ENCODE results near the gene GCK. TPM values are rescaled to one million over a fixed set of nuclear protein-coding genes. Genes with fewer than 3 reads are reported as not detected.

Gene GCK
- 0.27 TPM for total RNA-seq

- no peak for DNase-seq (ENCODE audit: low read depth in 2 of 3, low spot score in 2 of 3)
Observed at GRCh38 chr7:44189286-44189992, at the start of gene GCK. Gene GCK (minus strand): TSS chr7:44189439. CDS start chr7:44188953, 486 bp downstream.

- no peak for DNase-seq (ENCODE audit: low read depth in 2 of 3, low spot score in 2 of 3)
Observed at GRCh38 chr7:44238116-44238695, 49.0 kb upstream of the GCK start.

- no peak for DNase-seq (ENCODE audit: low read depth in 2 of 3, low spot score in 2 of 3)
Observed at GRCh38 chr7:44237696-44238095, 48.5 kb upstream of the GCK start.

GRCh38 chr7:44236333-44236728, 47.1 kb upstream of the GCK start:
- DNase-seq (ENCODE audit: low read depth in 2 of 3, low spot score in 2 of 3) = no peak

GRCh38 chr7:44235582-44236332, 46.5 kb upstream of the GCK start:
- DNase-seq (ENCODE audit: low read depth in 2 of 3, low spot score in 2 of 3) = no peak

- DNase-seq (ENCODE audit: low read depth in 2 of 3, low spot score in 2 of 3) = no peak
Observed at GRCh38 chr7:44235066-44235465, 45.8 kb upstream of the GCK start.

- DNase-seq (ENCODE audit: low read depth in 2 of 3, low spot score in 2 of 3) = no peak
Observed at GRCh38 chr7:44232901-44233715, 43.9 kb upstream of the GCK start.

GRCh38 chr7:44232396-44232795, 43.2 kb upstream of the GCK start:
- no peak for DNase-seq (ENCODE audit: low read depth in 2 of 3, low spot score in 2 of 3)

- DNase-seq (ENCODE audit: low read depth in 2 of 3, low spot score in 2 of 3) = no peak
Observed at GRCh38 chr7:44231088-44231487, 41.8 kb upstream of the GCK start.

GRCh38 chr7:44230286-44230685, 41.0 kb upstream of the GCK start:
- DNase-seq (ENCODE audit: low read depth in 2 of 3, low spot score in 2 of 3) = no peak

GRCh38 chr7:44229546-44230105, 40.4 kb upstream of the GCK start:
- no peak for DNase-seq (ENCODE audit: low read depth in 2 of 3, low spot score in 2 of 3)

GRCh38 chr7:44228571-44229350, 39.5 kb upstream of the GCK start:
- no peak for DNase-seq (ENCODE audit: low read depth in 2 of 3, low spot score in 2 of 3)

GRCh38 chr7:44227911-44228310, 38.7 kb upstream of the GCK start:
- no peak for DNase-seq (ENCODE audit: low read depth in 2 of 3, low spot score in 2 of 3)

- DNase-seq (ENCODE audit: low read depth in 2 of 3, low spot score in 2 of 3) = no peak
Observed at GRCh38 chr7:44226396-44226753, 37.1 kb upstream of the GCK start.

- DNase-seq (ENCODE audit: low read depth in 2 of 3, low spot score in 2 of 3) = no peak
Observed at GRCh38 chr7:44225566-44226395, 36.5 kb upstream of the GCK start.

GRCh38 chr7:44224974-44225565, 35.8 kb upstream of the GCK start:
- no peak for DNase-seq (ENCODE audit: low read depth in 2 of 3, low spot score in 2 of 3)

GRCh38 chr7:44224080-44224973, 35.1 kb upstream of the GCK start:
- no peak for DNase-seq (ENCODE audit: low read depth in 2 of 3, low spot score in 2 of 3)
